KBM-7 (cell line): ENCODE measurements around the gene GRIA3.
"Not testable (repeated sequence)": the region's sequence is repeated elsewhere in the genome, so short reads cannot be mapped to it uniquely, and the experiment has no call there.

Experiments
- DNase-seq: peaks from one replicate; pipeline ENCODE4 v3.0.0-alpha.2; 2015
- in situ Hi-C: fragments of 300-500 bp; cut with MboI; formaldehyde crosslinking; loops from 2 replicates; pipeline ENCODE4 v1.14.3; 2020; ENCODE audit warnings: low sequenced_read_pairs, low pct_unique_long_range_greater_than_20kb, mixed read lengths

Gene GRIA3

GRCh38 chrX:123256378-123256777, 72.3 kb downstream of the GRIA3 start:
- no peak for DNase-seq
- in situ Hi-C loops = no loop called here

- no peak for DNase-seq
- in situ Hi-C loops = no loop called here
Measured at GRCh38 chrX:123260920-123261418, 76.9 kb downstream of the GRIA3 start.

GRCh38 chrX:123263270-123263669, 79.2 kb downstream of the GRIA3 start:
- DNase-seq = no peak
- in situ Hi-C loops = no loop called here

GRCh38 chrX:123263747-123264146, 79.7 kb downstream of the GRIA3 start:
- in situ Hi-C loops = no loop called here
- DNase-seq = no peak

- in situ Hi-C loops = no loop called here
- no peak for DNase-seq
Measured at GRCh38 chrX:123267220-123267619, 83.1 kb downstream of the GRIA3 start.

- no peak for DNase-seq
- in situ Hi-C loops = no loop called here
Measured at GRCh38 chrX:123271902-123272301, 87.8 kb downstream of the GRIA3 start.

- no peak for DNase-seq
- in situ Hi-C loops = no loop called here
Measured at GRCh38 chrX:123272630-123273029, 88.6 kb downstream of the GRIA3 start.

- in situ Hi-C loops = no loop called here
- DNase-seq = no peak
Measured at GRCh38 chrX:123274796-123275195, 90.7 kb downstream of the GRIA3 start.

- no peak for DNase-seq
- in situ Hi-C loops = no loop called here
Measured at GRCh38 chrX:123277347-123277746, 93.3 kb downstream of the GRIA3 start.

GRCh38 chrX:123277821-123278220, 93.7 kb downstream of the GRIA3 start:
- DNase-seq = no peak
- in situ Hi-C loops = no loop called here

GRCh38 chrX:123282241-123282640, 98.2 kb downstream of the GRIA3 start:
- DNase-seq = no peak
- in situ Hi-C loops = no loop called here

- in situ Hi-C loops, DNase-seq: not testable (repeated sequence)
Measured at GRCh38 chrX:123283407-123283806, 99.3 kb downstream of the GRIA3 start.

GRCh38 chrX:123291623-123292022, 107.5 kb downstream of the GRIA3 start:
- no peak for DNase-seq
- in situ Hi-C loops = no loop called here

GRCh38 chrX:123298026-123298425, 113.9 kb downstream of the GRIA3 start:
- in situ Hi-C loops = no loop called here
- DNase-seq = no peak

- no peak for DNase-seq
- in situ Hi-C loops = no loop called here
Measured at GRCh38 chrX:123303429-123303828, 119.4 kb downstream of the GRIA3 start.

- DNase-seq = no peak
- in situ Hi-C loops = no loop called here
Measured at GRCh38 chrX:123308658-123309057, 124.6 kb downstream of the GRIA3 start.

- no peak for DNase-seq
- in situ Hi-C loops = no loop called here
Measured at GRCh38 chrX:123310112-123310511, 126.0 kb downstream of the GRIA3 start.

- DNase-seq = no peak
- in situ Hi-C loops = no loop called here
Measured at GRCh38 chrX:123311486-123311885, 127.4 kb downstream of the GRIA3 start.

- no peak for DNase-seq
- in situ Hi-C loops = no loop called here
Measured at GRCh38 chrX:123313486-123313885, 129.4 kb downstream of the GRIA3 start.

GRCh38 chrX:123320622-123321021, 136.5 kb downstream of the GRIA3 start:
- DNase-seq = no peak
- in situ Hi-C loops = no loop called here

- in situ Hi-C loops = no loop called here
- no peak for DNase-seq
Measured at GRCh38 chrX:123322536-123322935, 138.5 kb downstream of the GRIA3 start.

- in situ Hi-C loops = no loop called here
- no peak for DNase-seq
Measured at GRCh38 chrX:123324625-123325024, 140.5 kb downstream of the GRIA3 start.
